GM21360 (cell line): ENCODE measurements around the gene ARL8B.
"Not testable (repeated sequence)": the region's sequence is repeated elsewhere in the genome, so short reads cannot be mapped to it uniquely, and the experiment has no call there.

ENCODE experiments used
- ATAC-seq: cut with Tn5 transposase; IDR thresholded peaks from one replicate; pipeline ENCODE4 v1.9.1; 2021; ENCODE audit warnings: mild to moderate bottlenecking, moderate library complexity; ENCODE audit not compliant: unreplicated experiment

ARL8B gene

DNA sequence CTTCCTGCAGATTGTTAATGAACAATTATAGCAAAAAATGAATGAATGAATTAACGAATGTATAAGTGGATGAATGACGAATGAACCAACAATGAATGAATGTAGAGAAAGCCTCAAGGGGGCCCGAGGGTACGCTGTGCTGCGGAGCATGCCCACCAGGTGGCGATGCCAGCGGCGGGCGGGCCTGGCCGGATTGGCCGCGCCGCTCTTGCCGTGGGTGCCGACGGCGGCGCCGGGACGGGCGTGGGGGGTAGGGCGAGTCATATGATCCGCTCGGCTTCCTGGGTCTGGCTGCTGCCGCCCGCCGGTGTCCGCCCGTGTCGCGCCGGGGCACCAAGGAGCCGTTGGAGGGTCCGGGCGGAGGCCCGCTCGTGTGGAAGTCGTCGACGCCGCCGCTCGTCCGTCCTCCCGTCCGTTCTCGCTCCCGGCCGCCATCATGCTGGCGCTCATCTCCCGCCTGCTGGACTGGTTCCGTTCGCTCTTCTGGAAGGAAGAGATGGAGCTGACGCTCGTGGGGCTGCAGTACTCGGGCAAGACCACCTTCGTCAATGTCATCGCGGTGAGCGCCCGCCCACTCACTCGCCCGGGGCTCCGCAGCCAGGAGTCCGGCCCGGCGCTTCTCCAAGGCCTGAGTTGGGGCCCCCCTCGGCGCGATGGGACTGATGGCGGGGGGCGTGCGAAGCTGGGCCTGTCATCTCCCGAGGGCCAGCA lies at the start of gene ARL8B:
Gene ARL8B (plus strand): TSS at position 263 of the 711 bp plus-strand sequence. CDS start 174 bp downstream, at position 437.
- ATAC-seq: peak; percentile 94

DNA sequence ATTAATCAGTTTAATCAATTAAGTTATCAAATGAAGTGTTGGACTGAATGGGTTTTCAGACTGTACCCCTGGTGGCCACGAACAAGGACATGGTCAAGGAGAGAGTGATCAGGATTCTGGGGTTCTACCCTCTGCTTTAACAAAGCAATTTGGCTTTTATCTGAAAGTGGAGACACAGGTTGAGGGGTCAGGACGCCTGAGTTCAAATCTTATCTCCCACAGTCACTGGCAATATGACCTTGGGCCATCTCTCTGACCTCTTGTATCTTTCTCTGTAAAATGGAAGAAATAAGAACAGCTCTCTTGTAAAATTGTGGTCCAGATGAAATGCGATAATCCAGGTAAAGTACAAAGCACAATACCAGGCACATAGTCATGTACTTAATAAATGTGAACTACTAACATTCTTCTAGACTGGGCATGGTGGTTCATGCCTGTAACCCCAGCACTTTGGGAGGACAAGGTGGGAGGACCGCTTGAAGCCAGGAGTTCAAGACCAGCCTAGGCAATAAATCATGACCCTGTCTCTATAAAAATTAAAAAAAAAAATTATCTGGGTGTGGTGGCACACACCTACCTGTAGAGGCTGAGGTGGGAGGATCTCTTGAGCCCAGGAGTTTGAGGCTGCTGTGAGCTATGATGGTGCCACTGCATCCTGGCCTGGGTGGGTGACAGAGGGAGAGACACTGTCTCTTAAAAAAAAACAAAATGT lies 48.6 kb upstream of the ARL8B start:
- no peak for ATAC-seq

DNA sequence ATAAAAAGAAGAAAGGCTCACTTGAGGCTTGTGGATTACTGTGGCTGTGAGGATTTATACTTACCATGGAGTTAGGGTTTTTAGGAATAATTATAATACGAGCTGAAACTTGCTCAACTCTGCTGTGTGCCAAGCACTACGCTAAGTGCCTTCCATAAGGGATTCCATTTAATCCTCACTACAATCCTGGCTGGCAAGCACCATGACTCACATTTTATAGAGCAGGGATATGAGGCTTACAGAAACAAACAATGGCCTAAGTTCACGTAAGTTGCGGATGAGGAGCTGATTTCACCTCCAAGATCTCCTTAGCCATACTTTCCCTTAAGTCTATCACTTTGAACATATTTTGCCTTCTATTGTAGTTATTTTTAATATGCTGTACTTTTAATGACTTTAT lies 43.9 kb upstream of the ARL8B start:
- no peak for ATAC-seq

DNA sequence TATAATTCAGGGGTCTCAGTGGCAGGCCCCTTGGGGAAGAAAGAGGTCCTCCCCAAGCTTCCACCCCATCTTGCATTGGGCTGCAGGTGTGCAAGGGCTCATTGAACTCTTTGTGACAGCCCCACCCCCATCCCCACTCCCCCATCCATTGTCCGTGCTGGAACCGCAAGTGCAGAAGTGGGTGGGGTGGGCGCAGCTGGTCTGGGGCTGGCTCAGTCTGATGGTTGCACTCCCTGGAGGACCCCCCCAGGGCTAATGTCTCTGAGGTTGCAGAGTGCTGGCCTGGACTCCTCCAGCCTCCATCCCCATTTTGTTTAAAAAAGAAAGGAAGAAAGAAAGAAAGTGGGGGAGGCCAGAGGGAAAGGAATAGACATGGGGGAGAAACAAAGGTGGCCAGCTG lies 42.3 kb upstream of the ARL8B start:
- no peak for ATAC-seq

DNA sequence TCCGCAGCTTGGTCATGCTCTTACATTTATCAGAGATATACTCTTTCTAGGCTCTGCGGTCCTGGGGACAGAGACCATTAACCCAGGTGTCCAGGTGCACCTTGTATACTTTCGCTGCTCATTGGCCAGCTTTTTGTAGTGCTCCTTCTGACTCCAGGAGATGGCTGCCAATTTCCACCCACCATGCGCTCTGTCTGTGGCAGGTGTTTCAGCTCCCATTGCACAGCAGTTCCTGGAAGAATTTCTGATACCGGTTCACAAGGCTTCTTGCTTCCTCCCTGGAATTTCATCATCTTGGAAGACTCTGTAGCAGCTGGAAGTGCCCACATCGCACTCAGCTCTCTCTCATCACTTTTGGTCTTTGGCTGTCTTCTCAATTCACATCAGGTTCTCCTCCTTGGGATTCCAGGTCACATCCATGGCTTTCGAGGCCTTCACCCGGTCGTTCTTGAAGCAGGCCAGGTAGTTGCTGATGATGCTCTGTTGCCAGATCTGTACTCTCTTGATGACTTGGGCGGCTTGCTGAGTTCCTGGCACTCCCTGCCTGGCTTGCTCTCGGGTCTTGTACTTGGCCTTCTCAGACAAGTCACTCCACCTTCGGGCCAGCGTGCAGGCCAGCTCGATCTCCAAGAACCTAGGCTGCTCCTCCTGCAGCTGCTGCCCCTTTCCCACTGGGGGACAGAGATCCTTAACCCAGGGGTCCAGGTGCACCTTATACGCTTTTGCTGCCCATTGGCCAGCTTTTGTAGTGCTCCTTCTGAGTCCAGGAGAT lies 41.1 kb upstream of the ARL8B start:
- no peak for ATAC-seq

DNA sequence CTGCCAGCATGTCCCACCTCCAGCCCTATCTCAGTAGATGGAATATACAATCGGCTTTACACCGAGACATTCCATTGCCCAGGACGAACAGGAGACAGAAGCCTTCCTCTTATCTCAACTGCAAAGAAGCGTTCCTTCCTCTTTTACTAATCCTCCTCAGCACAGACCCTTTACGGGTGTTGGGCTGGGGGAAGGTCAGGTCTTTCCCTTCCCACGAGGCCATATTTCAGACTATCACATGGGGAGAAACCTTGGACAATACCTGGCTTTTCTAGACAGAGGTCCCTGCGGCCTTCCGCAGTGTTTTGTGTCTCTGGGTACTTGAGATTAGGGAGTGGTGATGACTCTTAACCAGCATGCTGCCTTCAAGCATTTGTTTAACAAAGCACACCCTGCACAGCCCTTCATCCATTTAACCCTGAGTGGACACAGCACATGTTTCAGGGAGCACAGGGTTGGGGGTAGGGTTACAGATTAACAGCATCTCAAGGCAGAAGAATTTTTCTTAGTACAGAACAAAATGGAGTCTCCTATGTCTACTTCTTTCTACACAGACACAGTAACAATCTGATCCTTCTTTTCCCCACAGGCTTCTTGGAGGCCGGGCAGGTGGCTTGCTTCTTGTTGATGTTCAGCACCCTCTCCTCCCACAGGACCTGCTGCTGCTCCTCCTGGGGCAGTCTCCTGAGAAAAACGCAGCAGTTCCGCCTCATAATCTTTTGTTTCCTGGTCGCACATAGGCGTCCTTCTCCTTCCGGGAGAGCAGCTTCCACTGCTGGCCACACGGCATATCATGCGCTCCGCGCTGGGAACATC lies 39.9 kb upstream of the ARL8B start:
- not testable (repeated sequence) for ATAC-seq

DNA sequence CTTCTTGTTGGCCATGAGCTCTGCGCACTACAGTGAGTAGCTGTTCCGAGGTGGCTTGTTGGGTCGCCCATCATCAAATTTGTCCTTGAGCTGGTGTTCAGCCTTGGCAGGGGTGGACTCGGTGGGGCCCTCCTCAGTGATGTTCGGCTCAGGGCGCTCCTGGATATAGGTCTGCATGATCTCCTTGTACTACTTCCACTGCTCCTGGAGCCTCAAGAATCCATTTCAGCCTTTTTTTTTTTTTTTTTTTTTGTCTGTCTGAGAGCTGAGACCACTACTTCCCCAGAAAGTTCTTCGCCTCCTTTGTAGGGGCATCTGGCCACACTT lies 39.3 kb upstream of the ARL8B start:
- no peak for ATAC-seq

DNA sequence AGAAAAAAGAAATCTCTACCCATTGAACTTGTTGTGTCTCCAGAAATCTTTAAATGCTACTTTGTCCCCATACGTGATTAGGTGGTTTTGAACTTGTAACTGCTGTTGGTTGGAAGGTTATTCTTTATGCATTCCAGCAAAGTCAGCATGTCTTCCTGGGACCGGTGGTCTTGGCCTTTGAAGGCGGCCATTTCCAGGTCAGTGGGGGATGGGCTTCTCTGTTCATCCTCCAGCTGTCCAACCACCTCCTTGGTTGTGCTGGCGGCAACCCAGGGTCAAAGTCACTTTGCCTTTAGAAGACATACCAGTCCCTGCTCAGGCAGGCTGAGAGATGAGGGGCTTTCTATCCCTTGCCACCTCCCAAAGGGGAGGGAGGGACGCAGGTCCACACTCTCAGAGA lies 37.9 kb upstream of the ARL8B start:
- no peak for ATAC-seq

DNA sequence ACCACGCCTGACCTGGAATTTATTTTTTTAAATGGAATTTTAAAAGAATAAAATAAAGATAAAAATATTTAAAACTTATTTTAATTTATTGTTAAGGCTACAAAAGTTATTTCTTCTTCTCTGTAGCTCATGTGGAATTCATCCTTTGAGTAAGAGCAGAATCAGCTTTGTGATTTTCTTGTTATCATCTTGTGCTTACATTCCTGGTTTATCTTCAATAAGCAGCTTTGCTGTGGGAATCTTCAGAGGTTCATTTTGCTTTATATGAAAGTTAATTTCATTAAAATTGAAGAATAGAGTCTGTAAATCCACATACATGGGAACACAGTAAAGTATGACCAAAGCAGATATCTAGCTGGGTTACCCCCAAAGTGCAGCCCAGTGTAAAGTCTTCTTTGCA lies 35.4 kb upstream of the ARL8B start:
- no peak for ATAC-seq

DNA sequence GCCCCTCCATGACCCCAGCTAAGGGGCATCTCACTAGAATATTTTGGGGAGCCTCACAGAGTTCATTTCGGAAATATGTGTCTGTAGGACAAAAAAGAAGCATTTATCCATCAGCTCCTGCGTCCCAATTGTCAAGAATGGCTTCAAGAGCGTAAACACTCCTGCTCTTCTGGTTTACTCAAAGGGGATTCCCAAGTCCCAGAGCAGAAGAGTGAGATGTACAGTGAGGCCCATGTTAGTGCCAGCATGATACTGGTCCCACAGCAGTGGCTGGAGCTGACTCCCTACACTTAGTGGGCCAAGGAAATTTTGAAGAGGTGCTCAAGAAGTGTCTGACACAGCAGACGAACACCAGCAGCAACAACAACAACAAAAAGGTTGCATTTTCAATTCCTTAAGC lies 34.9 kb upstream of the ARL8B start:
- no peak for ATAC-seq

DNA sequence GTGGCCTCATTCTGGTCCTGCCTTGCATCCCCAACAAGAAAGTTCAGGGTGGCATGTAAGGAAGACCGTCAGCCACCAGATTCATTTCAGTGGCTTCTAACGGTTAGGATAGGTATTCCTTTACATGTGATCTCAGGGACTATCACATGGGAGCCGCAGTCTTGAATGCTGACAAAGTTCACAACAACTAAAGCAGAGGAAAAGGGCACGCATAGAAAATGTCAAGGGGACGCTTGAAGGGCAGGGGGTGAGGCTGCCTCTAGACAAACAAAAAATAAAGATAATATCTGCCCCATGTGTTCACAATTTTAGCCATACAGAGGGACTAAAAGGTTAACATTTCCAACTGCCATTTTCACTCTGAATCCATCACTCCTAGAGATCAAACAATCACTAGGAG lies 31.9 kb upstream of the ARL8B start:
- no peak for ATAC-seq

DNA sequence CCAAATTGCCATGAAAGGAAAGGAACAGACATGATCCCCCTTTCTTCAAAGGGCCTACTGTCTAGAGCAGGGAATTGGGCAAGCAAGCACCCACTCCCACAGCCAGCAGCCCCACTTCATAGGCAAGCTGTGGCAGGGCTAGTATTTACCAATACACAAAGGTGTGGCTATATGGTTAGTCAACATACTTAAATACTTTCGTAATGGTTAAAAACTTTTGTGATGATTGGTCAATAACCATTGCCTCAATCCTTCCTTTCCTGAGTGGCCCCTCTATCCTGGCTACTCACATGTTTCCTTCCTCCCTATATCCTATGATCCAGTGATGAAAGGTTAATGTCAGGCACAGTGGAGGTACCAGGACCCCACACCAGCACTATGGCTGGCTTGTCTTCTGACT lies 30.1 kb upstream of the ARL8B start:
- ATAC-seq: no peak

DNA sequence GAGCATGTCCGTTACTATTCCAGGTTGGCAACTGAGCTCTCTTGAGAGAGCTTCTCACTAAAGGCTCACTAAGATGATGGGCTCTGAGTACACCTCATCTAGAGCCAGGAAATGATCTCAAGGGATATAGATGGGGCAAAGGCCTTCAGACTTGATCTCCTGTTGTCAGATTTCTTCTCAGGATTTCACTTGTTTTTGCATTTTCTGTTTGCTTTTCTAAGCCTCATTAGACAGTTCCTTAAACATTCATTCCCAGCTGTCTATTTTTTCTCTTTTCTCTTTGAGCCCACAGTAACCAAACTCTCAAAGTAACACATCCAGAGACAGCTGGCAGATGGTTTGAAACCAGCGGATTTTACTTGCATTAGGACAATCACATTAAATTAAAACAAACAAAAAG lies 28.4 kb upstream of the ARL8B start:
- no peak for ATAC-seq

DNA sequence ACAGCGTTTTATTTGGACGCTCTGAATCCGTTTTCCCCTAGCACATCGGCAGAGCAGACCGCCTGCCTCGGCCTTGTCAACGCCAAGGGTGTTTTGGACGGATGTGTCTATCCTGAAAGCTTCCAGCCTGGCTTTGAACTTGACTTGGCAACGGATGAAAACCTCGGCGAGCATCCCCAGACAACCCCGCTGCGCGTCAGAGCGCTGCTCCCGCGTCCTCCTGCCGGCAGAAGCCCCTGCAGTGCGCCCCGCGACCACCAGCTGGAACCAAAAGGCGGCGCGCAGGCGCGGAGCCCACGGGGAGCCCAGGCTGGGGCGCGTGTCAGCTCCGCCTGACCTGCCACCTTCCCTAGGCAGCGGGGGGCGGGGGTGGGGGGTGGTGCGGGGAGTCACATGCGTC lies 26.2 kb upstream of the ARL8B start:
- ATAC-seq: no peak

DNA sequence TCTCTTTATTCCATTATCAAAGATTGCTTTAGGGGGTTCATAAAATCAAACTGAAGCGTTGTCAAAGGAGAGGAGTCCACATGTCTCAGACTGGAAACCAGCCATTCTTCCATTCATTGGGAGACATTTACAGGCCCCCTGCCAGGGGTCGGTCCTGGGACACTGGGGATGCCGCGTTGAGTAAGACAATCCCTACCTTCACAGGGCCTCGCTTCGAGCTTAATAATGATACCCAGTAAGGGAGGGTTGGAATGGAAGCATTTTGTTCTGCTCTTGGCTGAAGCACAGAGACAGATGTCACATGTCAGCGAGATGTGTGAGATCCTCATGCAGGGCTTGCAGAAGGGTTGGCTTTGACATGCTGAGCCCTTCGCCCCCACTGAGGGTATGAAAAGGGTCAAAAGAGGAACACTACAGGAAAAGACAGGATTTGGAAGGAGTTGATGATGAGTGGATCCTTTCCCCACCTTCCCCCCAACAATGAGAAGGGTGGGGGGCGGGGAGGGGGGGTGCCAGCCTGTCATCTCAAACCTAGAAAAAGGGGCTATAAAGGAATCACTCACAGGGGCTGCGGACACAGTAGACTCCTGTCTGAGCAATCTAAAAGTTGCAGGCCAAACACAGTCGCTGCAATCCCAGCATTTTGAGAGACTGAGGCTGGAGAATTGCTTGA lies 25.6 kb upstream of the ARL8B start:
- ATAC-seq: no peak

DNA sequence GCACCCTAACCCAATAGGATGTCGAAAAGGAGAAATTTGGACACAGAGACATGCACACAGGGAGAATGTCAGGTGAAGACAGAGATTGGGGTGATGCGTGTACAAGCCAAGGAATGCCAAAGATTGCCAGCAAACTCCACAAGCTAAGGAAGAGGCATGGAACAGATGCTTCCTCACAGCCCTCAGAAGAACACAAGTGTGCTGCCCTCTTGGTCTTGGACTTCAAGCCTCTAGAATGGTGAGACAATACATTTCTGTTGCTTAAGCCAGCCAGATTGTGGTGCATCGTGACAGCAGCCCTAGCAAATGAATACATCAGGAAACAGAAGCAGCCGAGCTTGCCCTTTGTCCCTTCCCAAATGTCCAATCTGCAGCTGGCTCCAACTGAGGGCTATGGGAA lies 23.7 kb upstream of the ARL8B start:
- no peak for ATAC-seq

DNA sequence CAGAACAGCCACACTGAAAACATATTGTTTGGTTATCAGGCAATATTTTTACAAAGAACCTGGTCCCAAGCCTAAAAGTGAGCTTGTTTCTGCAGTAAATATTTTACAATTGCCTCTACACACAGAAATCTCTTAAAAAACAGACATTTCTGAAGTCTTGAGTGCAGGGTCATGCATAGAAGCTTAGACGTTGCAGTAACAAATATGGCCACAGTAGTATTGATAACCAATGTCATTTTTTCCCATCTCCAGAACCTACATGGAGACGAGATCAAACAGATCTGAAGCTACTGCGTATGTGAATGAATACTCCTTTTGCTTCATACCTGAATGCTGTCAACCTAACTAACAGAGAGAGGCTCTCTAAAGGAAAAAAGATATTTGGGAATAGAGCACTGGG lies 19.6 kb upstream of the ARL8B start:
- no peak for ATAC-seq

DNA sequence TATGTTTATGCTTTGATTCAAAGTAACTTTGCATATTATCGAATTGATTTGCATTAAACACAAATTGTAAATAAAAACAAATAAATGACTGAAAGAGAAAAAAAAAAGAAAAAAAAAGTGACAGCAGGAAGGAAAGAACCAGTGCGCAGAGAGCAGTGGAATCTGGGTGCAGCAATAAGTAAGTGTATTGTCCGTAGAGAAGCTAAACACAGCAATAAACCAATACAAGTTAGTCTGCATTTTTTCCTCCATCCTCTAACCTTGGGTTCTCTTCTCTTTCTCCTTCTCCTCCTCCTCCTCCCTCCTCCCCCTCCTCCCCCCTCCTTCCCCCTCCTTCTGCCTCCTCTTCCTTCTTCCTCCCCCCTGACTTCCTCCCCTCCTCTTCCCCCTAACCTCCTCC lies 18.3 kb upstream of the ARL8B start:
- no peak for ATAC-seq

DNA sequence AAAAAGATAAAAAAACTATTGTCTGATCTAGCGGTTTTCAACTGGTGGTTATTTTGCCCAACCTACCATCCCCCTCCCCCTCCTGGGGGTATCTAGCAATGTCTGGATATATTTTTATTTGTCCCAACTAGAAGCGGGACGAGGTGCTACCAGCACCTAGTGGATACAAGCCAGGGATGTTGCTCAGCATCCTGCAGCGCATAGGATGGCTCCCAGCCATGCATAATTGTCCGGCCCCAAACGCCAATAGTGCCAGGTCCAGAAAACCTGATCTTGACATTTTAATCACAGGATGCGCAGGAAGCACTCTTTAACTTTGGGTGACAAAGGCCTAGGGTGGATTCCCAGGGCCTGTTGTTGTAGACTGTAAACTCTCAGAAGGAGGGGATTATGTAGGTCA lies 17.0 kb upstream of the ARL8B start:
- no peak for ATAC-seq

DNA sequence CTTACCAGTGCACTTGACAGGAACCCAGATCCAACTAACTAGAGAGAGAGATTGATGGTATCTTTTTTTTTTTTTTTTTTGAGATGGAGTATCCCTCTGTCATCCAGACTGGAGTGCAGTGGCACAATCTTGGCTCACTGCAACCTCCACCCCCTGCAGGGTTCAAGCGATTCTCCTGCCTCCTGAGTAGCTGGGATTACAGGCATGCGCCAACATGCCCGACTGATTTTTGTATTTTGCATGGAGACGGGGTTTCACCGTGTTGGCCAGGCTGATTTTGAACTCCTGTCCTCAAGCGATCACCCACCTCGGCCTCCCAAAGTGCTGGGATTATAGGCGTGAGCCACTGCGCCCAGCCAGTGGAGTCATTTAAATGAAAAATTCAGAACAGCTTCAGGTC lies 15.7 kb upstream of the ARL8B start:
- ATAC-seq: not testable (repeated sequence)

DNA sequence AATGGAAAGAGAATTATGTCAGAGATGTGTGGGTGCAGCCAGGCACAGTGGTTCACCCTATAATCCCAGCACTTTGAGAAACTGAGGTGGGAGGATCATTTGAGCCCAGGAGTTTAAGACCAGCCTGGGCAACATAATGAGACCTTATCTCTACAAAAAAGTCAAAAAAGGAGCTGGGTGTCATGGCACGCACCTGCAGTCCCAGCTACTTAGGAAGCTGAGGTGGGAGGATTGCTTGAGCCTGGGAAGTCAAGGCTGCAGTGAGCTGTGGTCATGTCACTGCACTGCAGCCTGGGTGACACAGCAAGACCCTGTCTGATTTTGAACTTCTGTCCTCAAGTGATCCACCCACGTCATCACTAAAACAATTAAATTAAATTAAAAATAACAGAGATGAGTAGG lies 15.2 kb upstream of the ARL8B start:
- ATAC-seq: not testable (repeated sequence)
